ENCODE measurements around the gene DNAJC4. TPM values are rescaled to one million over a fixed set of nuclear protein-coding genes. Genes with fewer than 3 reads are reported as not detected.

The DNAJC4 gene
- total and polyA plus RNA-seq, 2 experiments from 2014 or later = 79.9 to 132 TPM

DNA sequence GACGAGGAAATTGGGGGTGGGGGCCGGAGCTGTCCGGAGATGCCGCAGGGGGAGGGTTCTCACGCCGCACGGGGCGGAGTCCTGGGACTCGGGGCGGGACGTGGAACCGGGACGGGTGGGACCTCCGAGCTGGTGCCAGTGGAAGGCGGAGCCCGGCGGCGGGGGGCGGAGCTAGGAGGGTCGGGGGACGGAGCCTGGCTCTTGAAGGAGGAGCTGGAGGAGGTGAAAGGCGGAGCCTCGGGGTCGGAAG lies 10.8 kb downstream of the DNAJC4 start:
- H3K9me3 ChIP-seq (ENCODE audit: low read depth) = no peaks in the 10 kb centered on the region
- DNase-seq (ENCODE audit: low read depth in 1 of 2, low spot score in 1 of 2) = peak in 1 of 2 donors; percentile 100
- H3K4me3 ChIP-seq = peak overlapping the region; percentile 86
- no peaks in the 10 kb centered on the region for H3K27me3 ChIP-seq
- peaks cover 3% of the 10 kb centered on the region for H3K36me3 ChIP-seq
- peak overlapping the region; percentile 96 for H3K27ac ChIP-seq
- H3K4me1 ChIP-seq (ENCODE audit: low read depth) = peaks cover 5% of the 10 kb centered on the region
- TF ChIP-seq, protein P1, sequence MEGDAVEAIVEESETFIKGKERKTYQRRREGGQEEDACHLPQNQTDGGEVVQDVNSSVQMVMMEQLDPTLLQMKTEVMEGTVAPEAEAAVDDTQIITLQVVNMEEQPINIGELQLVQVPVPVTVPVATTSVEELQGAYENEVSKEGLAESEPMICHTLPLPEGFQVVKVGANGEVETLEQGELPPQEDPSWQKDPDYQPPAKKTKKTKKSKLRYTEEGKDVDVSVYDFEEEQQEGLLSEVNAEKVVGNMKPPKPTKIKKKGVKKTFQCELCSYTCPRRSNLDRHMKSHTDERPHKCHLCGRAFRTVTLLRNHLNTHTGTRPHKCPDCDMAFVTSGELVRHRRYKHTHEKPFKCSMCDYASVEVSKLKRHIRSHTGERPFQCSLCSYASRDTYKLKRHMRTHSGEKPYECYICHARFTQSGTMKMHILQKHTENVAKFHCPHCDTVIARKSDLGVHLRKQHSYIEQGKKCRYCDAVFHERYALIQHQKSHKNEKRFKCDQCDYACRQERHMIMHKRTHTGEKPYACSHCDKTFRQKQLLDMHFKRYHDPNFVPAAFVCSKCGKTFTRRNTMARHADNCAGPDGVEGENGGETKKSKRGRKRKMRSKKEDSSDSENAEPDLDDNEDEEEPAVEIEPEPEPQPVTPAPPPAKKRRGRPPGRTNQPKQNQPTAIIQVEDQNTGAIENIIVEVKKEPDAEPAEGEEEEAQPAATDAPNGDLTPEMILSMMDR (IDR thresholded peaks at IDR 0.05; ENCODE audit: low read depth, low read length) = no peak

DNA sequence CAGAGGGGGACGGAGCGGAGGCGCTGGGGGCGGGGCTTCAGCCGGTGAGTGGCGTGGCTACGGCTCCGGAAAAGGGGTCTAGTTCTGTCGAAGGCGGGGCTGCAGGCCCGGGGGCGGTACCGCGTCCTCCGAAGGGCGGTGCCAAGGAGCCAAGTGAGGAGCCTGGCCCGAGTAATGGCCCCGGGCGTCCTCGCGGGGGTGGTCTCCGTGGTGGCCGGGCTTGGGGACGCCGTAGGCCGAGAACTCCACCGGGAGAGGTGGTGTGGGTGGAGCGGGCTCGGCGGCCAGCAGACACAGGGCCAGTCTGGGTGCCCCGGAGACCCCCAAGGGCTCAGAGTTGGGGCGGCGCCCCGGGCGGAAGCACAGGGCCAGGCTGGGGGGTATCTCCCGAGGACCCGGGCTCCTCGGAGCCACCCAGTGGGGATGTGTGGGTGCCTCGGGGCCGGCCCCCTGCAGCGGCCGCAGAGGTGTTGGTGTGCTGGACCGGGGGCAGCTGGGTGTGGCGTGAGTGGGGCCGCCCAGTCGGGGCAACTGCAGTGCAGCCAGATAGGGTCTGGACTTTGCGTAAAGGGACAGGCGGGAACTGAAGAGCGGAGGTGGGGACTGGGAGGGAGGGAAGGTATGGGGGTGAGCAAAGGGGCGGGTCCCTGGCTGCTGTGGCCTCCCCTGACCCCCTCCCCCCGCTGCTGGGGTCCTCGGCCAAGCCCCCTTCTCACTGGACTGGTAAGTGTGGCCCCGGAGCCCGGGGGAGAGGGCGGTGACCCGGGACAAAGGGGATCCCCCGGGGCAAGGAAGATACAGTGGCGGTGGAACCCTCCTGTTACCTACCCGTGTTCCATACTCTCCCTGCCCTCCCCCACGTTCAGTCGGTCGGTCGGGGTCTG lies 11.4 kb downstream of the DNAJC4 start:
- DNase-seq (ENCODE audit: low read depth in 1 of 2, low spot score in 1 of 2) = peak; percentile 48 to 99
- Histone ChIP-seq H3K4me1 (ENCODE audit: low read depth) (peaks cover 5% of the 10 kb centered on the region), H3K9me3 (ENCODE audit: low read depth) (no peaks in the 10 kb centered on the region), H3K27me3 (no peaks in the 10 kb centered on the region), H3K27ac (peak overlapping the region; percentile 86), H3K36me3 (peaks cover 3% of the 10 kb centered on the region), H3K4me3 (peak overlapping the region; percentile 86)
- TF ChIP-seq, protein P1 (IDR thresholded peaks at IDR 0.05; ENCODE audit: low read depth, low read length) = no peak

DNA sequence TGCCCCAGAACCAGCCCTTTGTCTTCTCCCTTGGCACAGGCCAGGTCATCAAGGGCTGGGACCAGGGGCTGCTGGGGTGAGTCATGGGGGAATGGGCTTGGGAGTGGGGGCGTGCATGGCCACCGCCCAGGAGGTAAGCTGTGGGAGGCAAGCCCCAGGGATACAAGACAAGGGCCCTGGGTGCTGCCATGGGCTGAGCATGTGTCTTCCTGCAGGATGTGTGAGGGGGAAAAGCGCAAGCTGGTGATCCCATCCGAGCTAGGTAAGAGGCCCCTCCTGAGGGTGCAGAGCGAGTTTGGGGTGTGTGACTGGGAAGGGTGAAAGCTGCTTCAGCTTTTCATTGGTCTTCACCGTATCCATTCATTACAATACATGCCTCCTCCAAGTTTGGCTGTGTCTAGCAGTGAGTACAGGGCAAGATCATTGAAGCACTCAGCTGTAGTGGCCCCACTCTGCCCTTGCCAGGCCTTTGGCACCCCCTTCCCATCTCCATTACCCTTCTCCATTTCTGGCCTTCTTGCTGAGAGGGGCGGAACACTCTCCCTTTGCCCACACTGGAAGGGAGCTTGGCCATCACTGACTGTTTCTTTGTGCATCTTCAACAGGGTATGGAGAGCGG lies 13.0 kb downstream of the DNAJC4 start:
- no peaks in the 10 kb centered on the region for H3K27me3 ChIP-seq
- TF ChIP-seq, protein P1 (IDR thresholded peaks at IDR 0.05; ENCODE audit: low read depth, low read length) = no peak
- no peak for DNase-seq (ENCODE audit: low read depth in 1 of 2, low spot score in 1 of 2)
- H3K4me3 ChIP-seq = no peak overlapping the region
- peaks cover 11% of the 10 kb centered on the region for H3K4me1 ChIP-seq (ENCODE audit: low read depth)
- H3K36me3 ChIP-seq = peaks cover 1% of the 10 kb centered on the region
- no peaks in the 10 kb centered on the region for H3K9me3 ChIP-seq (ENCODE audit: low read depth)
- H3K27ac ChIP-seq = no peak overlapping the region

DNA sequence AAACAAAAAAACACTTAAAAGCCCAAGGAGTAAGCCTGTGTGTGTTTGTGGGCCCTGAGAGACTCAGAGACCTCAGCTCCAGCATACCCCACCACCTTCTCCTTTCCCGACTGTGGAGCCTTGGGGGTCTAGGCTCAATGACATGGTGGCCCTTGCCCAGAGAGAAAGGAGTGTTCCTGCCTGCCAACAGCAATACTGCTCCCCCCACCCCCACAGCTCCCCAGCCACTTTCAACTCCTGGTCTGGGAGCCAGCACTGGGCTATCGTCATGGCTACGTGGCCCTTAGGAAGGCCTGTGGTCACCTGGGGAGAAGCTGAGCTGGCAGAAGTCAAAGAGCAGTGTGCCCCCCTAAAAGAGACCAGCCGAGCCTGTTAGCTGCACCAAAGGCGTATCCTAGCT lies 13.8 kb downstream of the DNAJC4 start:
- Histone ChIP-seq H3K27ac (no peak overlapping the region), H3K4me1 (ENCODE audit: low read depth) (peaks cover 11% of the 10 kb centered on the region), H3K9me3 (ENCODE audit: low read depth) (no peaks in the 10 kb centered on the region), H3K36me3 (no peaks in the 10 kb centered on the region), H3K4me3 (no peak overlapping the region), H3K27me3 (no peaks in the 10 kb centered on the region)
- TF ChIP-seq, protein P1 (IDR thresholded peaks at IDR 0.05; ENCODE audit: low read depth, low read length) = no peak
- DNase-seq (ENCODE audit: low read depth in 1 of 2, low spot score in 1 of 2) = no peak

DNA sequence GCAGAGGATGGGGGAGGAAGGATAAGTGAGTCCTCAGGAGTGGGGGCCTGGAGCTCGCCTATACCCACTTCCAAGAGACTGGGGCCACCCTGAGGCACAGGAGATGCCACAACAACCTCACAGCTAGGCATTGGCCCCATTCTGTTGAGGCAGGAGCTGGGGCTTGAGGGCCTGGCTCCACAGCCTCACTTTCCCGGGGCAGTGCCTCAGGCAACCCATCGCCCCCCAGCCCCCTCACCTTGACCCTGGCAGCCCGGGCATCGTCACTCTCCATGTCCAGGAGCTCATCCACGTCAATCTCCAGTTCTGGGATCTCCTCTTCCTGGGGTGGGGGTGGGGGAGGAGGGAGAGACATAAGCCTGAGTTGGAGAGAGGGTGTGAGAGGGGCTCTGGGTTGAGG lies 14.6 kb downstream of the DNAJC4 start:
- Histone ChIP-seq H3K27ac (peak overlapping the region; percentile 26), H3K36me3 (no peaks in the 10 kb centered on the region), H3K4me1 (ENCODE audit: low read depth) (peaks cover 9% of the 10 kb centered on the region), H3K4me3 (no peak overlapping the region), H3K9me3 (ENCODE audit: low read depth) (no peaks in the 10 kb centered on the region), H3K27me3 (no peaks in the 10 kb centered on the region)
- DNase-seq (ENCODE audit: low read depth in 1 of 2, low spot score in 1 of 2) = no peak
- TF ChIP-seq, protein P1 (IDR thresholded peaks at IDR 0.05; ENCODE audit: low read depth, low read length) = no peak
